ENCODE measurements around the gene CDH4. TPM values are rescaled to one million over a fixed set of nuclear protein-coding genes. Genes with fewer than 3 reads are reported as not detected.

CDH4 gene
- total RNA-seq, 1 experiment from 2014 or later: 5.3 TPM

DNA sequence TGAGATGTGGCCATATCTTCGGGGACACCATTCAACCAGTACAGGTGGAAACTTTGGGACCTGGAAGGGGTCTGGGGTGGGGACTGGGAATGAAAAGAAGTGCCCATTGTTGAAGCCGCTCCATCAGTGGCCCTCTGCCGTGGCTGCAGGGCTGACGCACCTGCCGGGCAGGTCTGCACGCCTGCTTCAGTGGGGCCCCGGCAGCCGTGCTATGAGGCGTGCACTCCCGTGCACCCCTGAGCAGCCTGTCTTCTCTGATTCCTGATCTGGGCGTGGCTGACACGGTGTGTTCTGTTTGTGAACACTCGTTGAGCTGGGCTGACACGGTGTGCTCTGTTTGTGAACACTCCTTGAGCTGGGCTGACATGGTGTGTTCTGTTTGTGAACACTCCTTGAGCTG, 657.8 kb downstream of the CDH4 start:
- ATAC-seq: no peak
- Mint-ChIP-seq H3K9me3 (peaks cover 3% of the 10 kb centered on the region), H3K36me3 (no peaks in the 10 kb centered on the region), H3K27me3 (ENCODE audit: low read depth) (peaks cover 9% of the 10 kb centered on the region), H3K27ac (no peak overlapping the region), H3K4me3 (no peak overlapping the region), H3K4me1 (no peaks in the 10 kb centered on the region)
- no peak for DNase-seq (ENCODE audit: low spot score)
- ChIA-PET CTCF (no interaction called here), POLR2A (no interaction called here)
- TF ChIP-seq, protein P1, sequence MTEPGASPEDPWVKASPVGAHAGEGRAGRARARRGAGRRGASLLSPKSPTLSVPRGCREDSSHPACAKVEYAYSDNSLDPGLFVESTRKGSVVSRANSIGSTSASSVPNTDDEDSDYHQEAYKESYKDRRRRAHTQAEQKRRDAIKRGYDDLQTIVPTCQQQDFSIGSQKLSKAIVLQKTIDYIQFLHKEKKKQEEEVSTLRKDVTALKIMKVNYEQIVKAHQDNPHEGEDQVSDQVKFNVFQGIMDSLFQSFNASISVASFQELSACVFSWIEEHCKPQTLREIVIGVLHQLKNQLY (CRISPR knock-in tag; IDR thresholded peaks at IDR 0.05): no peak
- TF ChIP-seq ZNF317 (CRISPR knock-in tag; IDR thresholded peaks at IDR 0.05; ENCODE audit: borderline replicate concordance, low read depth) (no peak), MYBL2 (CRISPR knock-in tag; IDR thresholded peaks at IDR 0.05) (no peak), NFYB (CRISPR knock-in tag; conservative IDR thresholded peaks at IDR 0.05; ENCODE audit: low read depth) (no peak), ZNF121 (CRISPR knock-in tag; IDR thresholded peaks at IDR 0.05) (no peak), CREB1 (CRISPR knock-in tag; IDR thresholded peaks at IDR 0.05) (no peak)
- TF ChIP-seq, protein P2, sequence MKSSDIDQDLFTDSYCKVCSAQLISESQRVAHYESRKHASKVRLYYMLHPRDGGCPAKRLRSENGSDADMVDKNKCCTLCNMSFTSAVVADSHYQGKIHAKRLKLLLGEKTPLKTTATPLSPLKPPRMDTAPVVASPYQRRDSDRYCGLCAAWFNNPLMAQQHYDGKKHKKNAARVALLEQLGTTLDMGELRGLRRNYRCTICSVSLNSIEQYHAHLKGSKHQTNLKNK (CRISPR knock-in tag; IDR thresholded peaks at IDR 0.05): no peak

DNA sequence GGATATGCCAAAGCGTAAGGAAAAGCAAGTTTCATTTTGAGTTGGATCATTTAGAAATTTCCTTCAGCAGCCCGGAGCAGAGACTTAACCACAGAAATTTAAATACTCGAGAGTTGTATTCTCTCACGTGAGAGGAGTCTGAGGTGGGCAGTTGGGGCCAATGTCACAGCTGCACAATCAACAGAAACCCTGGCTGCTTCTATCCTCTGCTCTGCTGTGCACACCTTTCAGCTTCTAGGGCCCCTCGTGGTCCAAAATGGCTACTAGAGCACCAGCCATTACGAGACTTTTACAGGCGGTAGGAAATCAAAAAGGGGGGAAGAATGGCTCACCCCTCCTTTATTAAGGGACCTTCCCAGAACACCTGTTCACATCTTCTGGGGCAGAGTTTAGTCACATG, 659.8 kb downstream of the CDH4 start:
- peaks cover 3% of the 10 kb centered on the region for H3K9me3 Mint-ChIP-seq
- H3K27me3 Mint-ChIP-seq (ENCODE audit: low read depth): peaks cover 9% of the 10 kb centered on the region
- TF ChIP-seq, protein P3, sequence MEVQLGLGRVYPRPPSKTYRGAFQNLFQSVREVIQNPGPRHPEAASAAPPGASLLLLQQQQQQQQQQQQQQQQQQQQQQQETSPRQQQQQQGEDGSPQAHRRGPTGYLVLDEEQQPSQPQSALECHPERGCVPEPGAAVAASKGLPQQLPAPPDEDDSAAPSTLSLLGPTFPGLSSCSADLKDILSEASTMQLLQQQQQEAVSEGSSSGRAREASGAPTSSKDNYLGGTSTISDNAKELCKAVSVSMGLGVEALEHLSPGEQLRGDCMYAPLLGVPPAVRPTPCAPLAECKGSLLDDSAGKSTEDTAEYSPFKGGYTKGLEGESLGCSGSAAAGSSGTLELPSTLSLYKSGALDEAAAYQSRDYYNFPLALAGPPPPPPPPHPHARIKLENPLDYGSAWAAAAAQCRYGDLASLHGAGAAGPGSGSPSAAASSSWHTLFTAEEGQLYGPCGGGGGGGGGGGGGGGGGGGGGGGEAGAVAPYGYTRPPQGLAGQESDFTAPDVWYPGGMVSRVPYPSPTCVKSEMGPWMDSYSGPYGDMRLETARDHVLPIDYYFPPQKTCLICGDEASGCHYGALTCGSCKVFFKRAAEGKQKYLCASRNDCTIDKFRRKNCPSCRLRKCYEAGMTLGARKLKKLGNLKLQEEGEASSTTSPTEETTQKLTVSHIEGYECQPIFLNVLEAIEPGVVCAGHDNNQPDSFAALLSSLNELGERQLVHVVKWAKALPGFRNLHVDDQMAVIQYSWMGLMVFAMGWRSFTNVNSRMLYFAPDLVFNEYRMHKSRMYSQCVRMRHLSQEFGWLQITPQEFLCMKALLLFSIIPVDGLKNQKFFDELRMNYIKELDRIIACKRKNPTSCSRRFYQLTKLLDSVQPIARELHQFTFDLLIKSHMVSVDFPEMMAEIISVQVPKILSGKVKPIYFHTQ (CRISPR knock-in tag; IDR thresholded peaks at IDR 0.05): no peak
- TF ChIP-seq NFATC4 (CRISPR knock-in tag; IDR thresholded peaks at IDR 0.05): no peak
- TF ChIP-seq, protein P4, sequence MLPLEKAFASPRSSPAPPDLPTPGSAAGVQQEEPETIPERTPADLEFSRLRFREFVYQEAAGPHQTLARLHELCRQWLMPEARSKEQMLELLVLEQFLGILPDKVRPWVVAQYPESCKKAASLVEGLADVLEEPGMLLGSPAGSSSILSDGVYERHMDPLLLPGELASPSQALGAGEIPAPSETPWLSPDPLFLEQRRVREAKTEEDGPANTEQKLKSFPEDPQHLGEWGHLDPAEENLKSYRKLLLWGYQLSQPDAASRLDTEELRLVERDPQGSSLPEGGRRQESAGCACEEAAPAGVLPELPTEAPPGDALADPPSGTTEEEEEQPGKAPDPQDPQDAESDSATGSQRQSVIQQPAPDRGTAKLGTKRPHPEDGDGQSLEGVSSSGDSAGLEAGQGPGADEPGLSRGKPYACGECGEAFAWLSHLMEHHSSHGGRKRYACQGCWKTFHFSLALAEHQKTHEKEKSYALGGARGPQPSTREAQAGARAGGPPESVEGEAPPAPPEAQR (CRISPR knock-in tag; IDR thresholded peaks at IDR 0.05): no peak
- TF ChIP-seq, protein P5, sequence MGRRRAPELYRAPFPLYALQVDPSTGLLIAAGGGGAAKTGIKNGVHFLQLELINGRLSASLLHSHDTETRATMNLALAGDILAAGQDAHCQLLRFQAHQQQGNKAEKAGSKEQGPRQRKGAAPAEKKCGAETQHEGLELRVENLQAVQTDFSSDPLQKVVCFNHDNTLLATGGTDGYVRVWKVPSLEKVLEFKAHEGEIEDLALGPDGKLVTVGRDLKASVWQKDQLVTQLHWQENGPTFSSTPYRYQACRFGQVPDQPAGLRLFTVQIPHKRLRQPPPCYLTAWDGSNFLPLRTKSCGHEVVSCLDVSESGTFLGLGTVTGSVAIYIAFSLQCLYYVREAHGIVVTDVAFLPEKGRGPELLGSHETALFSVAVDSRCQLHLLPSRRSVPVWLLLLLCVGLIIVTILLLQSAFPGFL (CRISPR knock-in tag; IDR thresholded peaks at IDR 0.05; ENCODE audit: borderline replicate concordance): no peak
- no peak for TF ChIP-seq OVOL2 (CRISPR knock-in tag; IDR thresholded peaks at IDR 0.05; ENCODE audit: borderline replicate concordance)
- TF ChIP-seq ZNF219 (CRISPR knock-in tag; IDR thresholded peaks at IDR 0.05; ENCODE audit: borderline replicate concordance): no peak
- TF ChIP-seq GTF2I (CRISPR knock-in tag; conservative IDR thresholded peaks at IDR 0.05): no peak
- TF ChIP-seq, protein P6, sequence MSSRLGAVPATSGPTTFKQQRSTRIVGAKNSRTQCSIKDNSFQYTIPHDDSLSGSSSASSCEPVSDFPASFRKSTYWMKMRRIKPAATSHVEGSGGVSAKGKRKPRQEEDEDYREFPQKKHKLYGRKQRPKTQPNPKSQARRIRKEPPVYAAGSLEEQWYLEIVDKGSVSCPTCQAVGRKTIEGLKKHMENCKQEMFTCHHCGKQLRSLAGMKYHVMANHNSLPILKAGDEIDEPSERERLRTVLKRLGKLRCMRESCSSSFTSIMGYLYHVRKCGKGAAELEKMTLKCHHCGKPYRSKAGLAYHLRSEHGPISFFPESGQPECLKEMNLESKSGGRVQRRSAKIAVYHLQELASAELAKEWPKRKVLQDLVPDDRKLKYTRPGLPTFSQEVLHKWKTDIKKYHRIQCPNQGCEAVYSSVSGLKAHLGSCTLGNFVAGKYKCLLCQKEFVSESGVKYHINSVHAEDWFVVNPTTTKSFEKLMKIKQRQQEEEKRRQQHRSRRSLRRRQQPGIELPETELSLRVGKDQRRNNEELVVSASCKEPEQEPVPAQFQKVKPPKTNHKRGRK (CRISPR knock-in tag; IDR thresholded peaks at IDR 0.05; ENCODE audit: borderline replicate concordance): no peak
- TF ChIP-seq TEAD4 (CRISPR knock-in tag; IDR thresholded peaks at IDR 0.05): no peak
- ChIA-PET CTCF (interaction anchor here (1.2 kb wide), 1 partner anchor 15 kb away, joined by 4 read pairs; no protein-coding TSS in a partner anchor), POLR2A (no interaction called here)
- ATAC-seq (no peak), DNase-seq (ENCODE audit: low spot score) (no peak)
- no peaks in the 10 kb centered on the region for H3K4me1 Mint-ChIP-seq
- no peaks in the 10 kb centered on the region for H3K36me3 Mint-ChIP-seq
- H3K27ac Mint-ChIP-seq: no peak overlapping the region
- H3K4me3 Mint-ChIP-seq: no peak overlapping the region
